C4-2B (cell line): ENCODE data around the gene KCNK13.

ENCODE experiments used
- CTCF ChIP-seq: fragments of 450-650 bp; conservative IDR thresholded peaks from 2 replicates; pipeline ENCODE4 v1.5.1; 2017; ENCODE audit warnings: mild to moderate bottlenecking
- ZFX ChIP-seq: fragments of 450-650 bp; IDR thresholded peaks from 2 replicates; pipeline ENCODE4 v1.6.1; 2017

GRCh38 chr14:90191585-90191984 lies 129.8 kb downstream of the KCNK13 start:
- TF ChIP-seq CTCF (no peak), ZFX (no peak)
